ENCODE data around the gene C1QTNF8. TPM values are rescaled to one million over a fixed set of nuclear protein-coding genes. Genes with fewer than 3 reads are reported as not detected.
"Not testable (repeated sequence)": the region's sequence is repeated elsewhere in the genome, so short reads cannot be mapped to it uniquely, and the experiment has no call there.

The C1QTNF8 gene
- total and polyA plus RNA-seq, 2 of the 8 experiments (the other 6 are each of a cell fraction or from before 2014, with no cell fraction given) = not detected

DNA sequence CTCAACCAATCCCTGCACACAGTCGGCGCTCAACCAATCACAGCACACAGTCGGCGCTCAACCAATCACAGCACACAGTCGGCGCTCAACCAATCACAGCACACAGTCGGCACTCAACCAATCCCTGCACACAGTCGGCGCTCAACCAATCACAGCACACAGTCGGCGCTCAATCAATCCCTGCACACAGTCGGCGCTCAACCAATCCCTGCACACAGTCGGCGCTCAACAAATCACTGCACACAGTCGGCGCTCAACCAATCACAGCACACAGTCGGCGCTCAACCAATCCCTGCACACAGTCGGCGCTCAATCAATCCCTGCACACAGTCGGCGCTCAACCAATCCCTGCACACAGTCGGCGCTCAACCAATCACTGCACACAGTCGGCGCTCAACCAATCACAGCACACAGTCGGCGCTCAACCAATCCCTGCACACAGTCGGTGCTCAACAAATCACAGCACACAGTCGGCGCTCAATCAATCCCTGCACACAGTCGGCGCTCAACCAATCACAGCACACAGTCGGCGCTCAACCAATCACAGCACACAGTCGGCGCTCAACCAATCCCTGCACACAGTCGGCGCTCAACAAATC lies 3.3 kb downstream of the C1QTNF8 start:
- H2BK12ac ChIP-seq (ENCODE audit: low read depth, low read length); H3K36me3 ChIP-seq (ENCODE audit: control insufficient read depth in 2 of 4, insufficient read depth in 4 of 4, low read length in 3 of 4); H2AFZ ChIP-seq (ENCODE audit: low read length); H3K4me2 ChIP-seq (ENCODE audit: insufficient read depth in 1 of 2, low read depth in 2 of 2, low read length in 2 of 2); H2BK5ac ChIP-seq (ENCODE audit: low read depth, low read length); POLR2A ChIA-PET (ENCODE audit: partially characterized antibody); H3K18ac ChIP-seq (ENCODE audit: extremely low read depth, low read length); H4K5ac ChIP-seq (ENCODE audit: insufficient read length, low read depth, low read length); H3K9ac ChIP-seq (replicated peaks in 1 of 4; ENCODE audit: extremely low read depth in 1 of 4, low read depth in 3 of 4, low read length in 3 of 4); H3K14ac ChIP-seq (ENCODE audit: insufficient read length); H2BK15ac ChIP-seq (ENCODE audit: low read length); H4K91ac ChIP-seq (replicated peaks; ENCODE audit: insufficient read length, low read length); H2BK20ac ChIP-seq (ENCODE audit: low read length); H3K4me1 ChIP-seq (replicated peaks in 1 of 4; ENCODE audit: control insufficient read depth in 3 of 4, insufficient read depth in 4 of 4, low read length in 3 of 4); H2AK5ac ChIP-seq (ENCODE audit: low read depth, low read length); H3K27me3 ChIP-seq (replicated peaks in 1 of 4; ENCODE audit: control insufficient read depth in 3 of 4, extremely low read depth in 1 of 4, insufficient read depth in 3 of 4, low read length in 3 of 4); H3K79me1 ChIP-seq (ENCODE audit: low read depth, low read length); H2BK120ac ChIP-seq (replicated peaks; ENCODE audit: low read depth, low read length); H3K23me2 ChIP-seq (ENCODE audit: low read depth, low read length); H3K79me2 ChIP-seq (ENCODE audit: control insufficient read depth in 1 of 2, insufficient read depth in 2 of 2, low read length in 2 of 2); FAIRE-seq; H4K8ac ChIP-seq (ENCODE audit: extremely low read depth, insufficient read depth, low read length); DNase-seq (ENCODE audit: low read depth in 1 of 2, low spot score in 2 of 2); H3K9me3 ChIP-seq (ENCODE audit: insufficient read depth in 2 of 2, low read depth in 1 of 2, low read length in 1 of 2); H3K23ac ChIP-seq (ENCODE audit: insufficient read length); H3K4me3 ChIP-seq (ENCODE audit: extremely low read depth in 1 of 4, insufficient read depth in 2 of 4, low read depth in 3 of 4, low read length in 4 of 4); H4K20me1 ChIP-seq (replicated peaks in 1 of 2; ENCODE audit: control insufficient read depth in 1 of 2, insufficient read depth in 2 of 2, low read length in 2 of 2); H3K56ac ChIP-seq (replicated peaks; ENCODE audit: insufficient read length, low read depth, low read length); H3K4ac ChIP-seq (replicated peaks; ENCODE audit: insufficient read length, low read depth, low read length); H3K27ac ChIP-seq (ENCODE audit: low read depth, low read length): not testable (repeated sequence)
- WGBS, 2 experiments (ENCODE audit: extremely low coverage in 1 of 2, insufficient coverage in 1 of 2, insufficient read length in 1 of 2, insufficient replicate concordance in 2 of 2, low coverage in 1 of 2, low lambda C conversion rate in 2 of 2, missing lambda C conversion rate in 1 of 2) = 87% methylated on average over 19 of the region's 40 CpGs; no CpG with 5 or more reads in 1 of the 2 experiments
- CTCF ChIA-PET (ENCODE audit: partially characterized antibody) = interaction anchor here (0.6 to 1.4 kb wide), 4 partner anchors 38 to 401 kb away, joined by 3 to 4 read pairs (median 3); no protein-coding TSS in a partner anchor

Data from H1 (cell line).